GM10248 (cell line): ENCODE results near the gene LRRC40.

Experiments
- CTCF ChIA-PET: fragments of 300-600 bp; sonication (Branson Sonifier 250); formaldehyde crosslinking; extraction: SDS; loops from one replicate; lab custom pipeline; 2021; ENCODE audit warnings: antibody characterized with exemption; lab: Yijun Ruan, JAX
- POLR2A ChIA-PET: fragments of 350-650 bp; sonication (Branson Sonifier 250); formaldehyde crosslinking; extraction: SDS; loops from one replicate; lab custom pipeline; 2020; ENCODE audit warnings: antibody characterized with exemption; lab: Yijun Ruan, JAX
- DNase-seq: peaks from one replicate; pipeline ENCODE4 v3.0.0; 2012; ENCODE audit errors: extremely low spot score
- TF ChIP-seq, protein P1 (sequence below): IDR thresholded peaks from 2 replicates; pipeline ENCODE4 v1.5.1; 2012; ENCODE audit warnings: mild to moderate bottlenecking, low read depth; ENCODE audit errors: extremely low read depth, missing control alignments, control extremely low read depth

The LRRC40 gene

DNA sequence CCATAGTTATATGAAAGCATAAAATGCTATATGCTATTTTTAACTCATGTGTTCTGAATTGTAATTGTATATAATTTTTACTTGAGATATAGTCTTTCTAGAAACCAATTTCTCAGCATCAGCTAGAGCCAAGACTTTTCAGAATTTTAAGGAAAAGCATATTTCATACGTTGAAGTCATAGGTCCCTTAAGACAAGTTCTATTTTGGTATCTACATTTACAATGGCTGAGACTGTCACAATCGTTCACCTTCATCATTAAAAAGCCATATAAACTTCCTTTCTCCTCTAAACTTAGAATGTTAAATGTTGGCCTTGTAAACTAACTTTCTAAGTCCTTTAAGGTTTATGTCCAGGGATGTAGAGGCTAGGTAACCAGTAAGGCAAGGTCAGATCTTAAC lies 104.1 kb downstream of the LRRC40 start:
- no peak for DNase-seq
- CTCF ChIA-PET = no interaction called here
- POLR2A ChIA-PET = no interaction called here
- TF ChIP-seq, protein P1, sequence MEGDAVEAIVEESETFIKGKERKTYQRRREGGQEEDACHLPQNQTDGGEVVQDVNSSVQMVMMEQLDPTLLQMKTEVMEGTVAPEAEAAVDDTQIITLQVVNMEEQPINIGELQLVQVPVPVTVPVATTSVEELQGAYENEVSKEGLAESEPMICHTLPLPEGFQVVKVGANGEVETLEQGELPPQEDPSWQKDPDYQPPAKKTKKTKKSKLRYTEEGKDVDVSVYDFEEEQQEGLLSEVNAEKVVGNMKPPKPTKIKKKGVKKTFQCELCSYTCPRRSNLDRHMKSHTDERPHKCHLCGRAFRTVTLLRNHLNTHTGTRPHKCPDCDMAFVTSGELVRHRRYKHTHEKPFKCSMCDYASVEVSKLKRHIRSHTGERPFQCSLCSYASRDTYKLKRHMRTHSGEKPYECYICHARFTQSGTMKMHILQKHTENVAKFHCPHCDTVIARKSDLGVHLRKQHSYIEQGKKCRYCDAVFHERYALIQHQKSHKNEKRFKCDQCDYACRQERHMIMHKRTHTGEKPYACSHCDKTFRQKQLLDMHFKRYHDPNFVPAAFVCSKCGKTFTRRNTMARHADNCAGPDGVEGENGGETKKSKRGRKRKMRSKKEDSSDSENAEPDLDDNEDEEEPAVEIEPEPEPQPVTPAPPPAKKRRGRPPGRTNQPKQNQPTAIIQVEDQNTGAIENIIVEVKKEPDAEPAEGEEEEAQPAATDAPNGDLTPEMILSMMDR = no peak
